Kidney (tissue), 14 donors: ENCODE results near the gene GIT1. TPM values are rescaled to one million over a fixed set of nuclear protein-coding genes. Genes with fewer than 3 reads are reported as not detected.

ENCODE experiments used
- DNase-seq, 5 donors: peaks; one replicate each; pipeline ENCODE4 v3.0.0-alpha.2; 2013 to 2020
- FAIRE-seq: peaks from 2 replicates; lab custom pipeline; 2012; peaks lifted over from hg19 to GRCh38; lab: Jason Lieb, UNC
- H3K27ac ChIP-seq, 2 donors: one replicate each; pipeline ENCODE4 v1.7.0; 2013; ENCODE audit warnings: low read depth in 2 of 2, low read length in 2 of 2, inconsistent platforms in 1 of 2
- H3K27me3 ChIP-seq: one replicate; pipeline ENCODE4 v1.7.1; 2013; ENCODE audit warnings: low read length, inconsistent platforms; ENCODE audit not compliant: control insufficient read depth, insufficient read depth
- H3K36me3 ChIP-seq, 3 donors: one replicate each; pipeline versions ENCODE4 v1.7.0 to v1.7.1; 2013; ENCODE audit warnings: low read length in 3 of 3, control low read depth in 1 of 3, inconsistent platforms in 1 of 3; ENCODE audit not compliant: insufficient read depth in 3 of 3, control insufficient read depth in 2 of 3
- H3K4me1 ChIP-seq, 3 donors: one replicate each; pipeline versions ENCODE4 v1.7.0 to v1.7.1; 2013; ENCODE audit warnings: low read length in 3 of 3, inconsistent platforms in 1 of 3, low read depth in 1 of 3; ENCODE audit not compliant: control insufficient read depth in 2 of 3, insufficient read depth in 2 of 3
- H3K4me3 ChIP-seq, 3 donors: one replicate each; pipeline versions ENCODE4 v1.7.0 to v1.8.1; 2013; ENCODE audit warnings: low read length in 3 of 3, control low read depth in 1 of 3, inconsistent platforms in 1 of 3
- H3K9ac ChIP-seq, 3 donors: one replicate each; pipeline versions ENCODE4 v1.7.0 to v1.7.1; 2013; ENCODE audit warnings: low read length in 3 of 3, control low read depth in 1 of 3, inconsistent platforms in 1 of 3
- H3K9me3 ChIP-seq, 3 donors: one replicate each; pipeline versions ENCODE4 v1.7.0 to v1.7.1; 2013; ENCODE audit warnings: low read length in 3 of 3, control low read depth in 1 of 3, inconsistent platforms in 1 of 3; ENCODE audit not compliant: control insufficient read depth in 2 of 3, insufficient read depth in 1 of 3
- intact Hi-C: fragments of 100-400 bp; cut with DNase I; formaldehyde crosslinking; loops from one replicate; pipeline ENCODE4 v1.11.1; 2022
- polyA plus RNA-seq: library from polyadenylated mRNA; stranded (reverse); fragments of 350-450 nt; fragmentation: Illumina TruSeq; extraction: RNeasy Lipid Tissue Mini Kit (QIAGEN cat#74804); gene quantifications from one replicate; pipeline ENCODE4 v1.2.3, GENCODE V29; 2014; ENCODE audit warnings: low read depth, low replicate concordance; ENCODE audit not compliant: insufficient read depth
- total RNA-seq: library from RNA; stranded (reverse); fragmentation: NEBNext Ultra II Directional; extraction: Animal tissue kit (Norgen Biotek cat#: 25700); gene quantifications from one replicate; pipeline ENCODE4 v1.2.1, GENCODE V29; 2021
- TF ChIP-seq, protein P1 (sequence below): IDR thresholded peaks from 3 replicates; pipeline ENCODE4 v1.5.1; 2012; ENCODE audit warnings: mild to moderate bottlenecking, moderate library complexity, borderline replicate concordance; ENCODE audit not compliant: insufficient read depth; ENCODE audit errors: extremely low read depth
- donor health status: control.
- donor health status: control.
- donor health status: control.
- donor health status: control.
- donor health status: control.
- donor health status: DM: yes; HTN: yes; CAD: no.
- donor health status: Normal renal cell carcinoma (clear cell type).

The GIT1 gene
- total and polyA plus RNA-seq, 2 donors from 2014 or later, result 21.4 to 41.9 TPM

DNA sequence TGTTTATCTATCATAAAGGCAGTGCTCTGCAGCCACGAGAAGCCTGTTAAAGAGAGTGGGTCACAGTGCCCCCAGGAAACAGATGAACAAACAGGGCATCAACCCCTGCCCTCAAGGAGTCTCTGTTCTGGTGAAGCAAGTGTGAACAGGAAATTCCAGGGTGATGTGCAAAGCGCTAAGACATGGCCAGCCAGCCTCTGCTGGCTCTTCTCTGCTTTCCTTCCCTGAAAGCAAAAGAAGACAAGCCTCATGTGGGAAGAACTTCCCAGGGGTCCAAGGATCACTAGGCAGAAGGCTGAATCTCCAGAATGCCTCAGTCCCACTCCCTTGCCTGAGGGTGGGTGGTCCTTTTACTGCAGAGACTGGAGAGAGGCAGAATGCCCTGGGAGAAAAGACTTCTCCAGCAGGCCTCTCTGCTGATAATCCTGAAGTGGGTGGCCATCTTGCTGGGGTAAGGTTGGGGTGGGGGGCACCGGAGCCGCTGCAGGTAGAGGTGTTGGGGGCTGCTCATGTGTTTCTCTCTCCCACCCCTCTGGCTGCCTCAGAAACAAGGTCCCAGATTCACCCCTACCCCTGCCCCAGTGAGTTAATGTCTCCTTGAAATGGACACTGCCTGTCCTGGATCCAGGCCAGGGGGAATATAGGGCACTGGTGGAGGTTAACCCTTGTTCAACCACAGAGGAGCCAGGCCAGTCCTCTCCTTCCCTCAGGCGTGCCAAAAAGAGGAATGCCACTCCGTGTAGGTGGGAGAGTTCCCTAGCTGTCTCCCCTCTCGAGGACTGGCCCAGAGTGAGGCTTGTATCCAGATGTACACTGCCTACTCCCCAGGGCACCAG, 5.9 kb upstream of the GIT1 start:
- peak in 2 of 5 donors; percentile 44 to 51 for DNase-seq
- intact Hi-C loops, result no loop called here
- H3K4me3 ChIP-seq, result no peak overlapping the region
- H3K36me3 ChIP-seq, result no peaks in the 10 kb centered on the region
- no peaks in the 10 kb centered on the region for H3K27me3 ChIP-seq
- peaks cover 0 to 25% (median 11%) of the 10 kb centered on the region in 3 donors for H3K4me1 ChIP-seq
- no peaks in the 10 kb centered on the region for H3K9me3 ChIP-seq
- no peak for FAIRE-seq
- TF ChIP-seq, protein P1, sequence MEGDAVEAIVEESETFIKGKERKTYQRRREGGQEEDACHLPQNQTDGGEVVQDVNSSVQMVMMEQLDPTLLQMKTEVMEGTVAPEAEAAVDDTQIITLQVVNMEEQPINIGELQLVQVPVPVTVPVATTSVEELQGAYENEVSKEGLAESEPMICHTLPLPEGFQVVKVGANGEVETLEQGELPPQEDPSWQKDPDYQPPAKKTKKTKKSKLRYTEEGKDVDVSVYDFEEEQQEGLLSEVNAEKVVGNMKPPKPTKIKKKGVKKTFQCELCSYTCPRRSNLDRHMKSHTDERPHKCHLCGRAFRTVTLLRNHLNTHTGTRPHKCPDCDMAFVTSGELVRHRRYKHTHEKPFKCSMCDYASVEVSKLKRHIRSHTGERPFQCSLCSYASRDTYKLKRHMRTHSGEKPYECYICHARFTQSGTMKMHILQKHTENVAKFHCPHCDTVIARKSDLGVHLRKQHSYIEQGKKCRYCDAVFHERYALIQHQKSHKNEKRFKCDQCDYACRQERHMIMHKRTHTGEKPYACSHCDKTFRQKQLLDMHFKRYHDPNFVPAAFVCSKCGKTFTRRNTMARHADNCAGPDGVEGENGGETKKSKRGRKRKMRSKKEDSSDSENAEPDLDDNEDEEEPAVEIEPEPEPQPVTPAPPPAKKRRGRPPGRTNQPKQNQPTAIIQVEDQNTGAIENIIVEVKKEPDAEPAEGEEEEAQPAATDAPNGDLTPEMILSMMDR, result no peak
- no peak overlapping the region for H3K27ac ChIP-seq
- no peak overlapping the region for H3K9ac ChIP-seq

DNA sequence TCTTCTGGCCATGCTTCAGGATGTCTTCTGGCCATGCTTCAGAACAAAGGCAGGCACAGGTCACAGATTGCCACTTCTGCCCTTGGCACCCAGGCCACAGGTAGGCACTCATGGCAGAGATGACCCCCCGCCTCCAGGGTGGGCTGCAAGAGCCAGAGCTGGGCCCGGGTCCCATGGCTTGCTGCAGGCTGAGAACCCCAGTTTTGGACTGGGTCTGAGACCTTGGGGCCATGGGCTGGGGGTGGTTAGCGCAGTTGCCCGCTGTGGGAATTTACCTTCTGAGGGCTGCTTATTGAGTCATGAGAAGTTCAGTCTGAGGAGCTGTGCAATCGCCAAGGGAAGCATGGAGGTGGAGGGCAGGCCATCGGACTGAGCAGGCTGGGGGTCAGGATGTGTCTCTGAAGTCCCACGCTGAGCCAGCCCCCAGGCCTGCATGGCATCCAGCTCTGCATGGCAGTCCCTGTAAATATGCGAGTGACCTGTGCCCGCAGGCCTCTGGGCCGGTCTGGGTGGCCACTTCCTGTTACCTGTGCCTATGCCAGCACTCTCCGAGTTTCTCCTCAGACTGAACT, 5.2 kb upstream of the GIT1 start:
- H3K27ac ChIP-seq, result no peak overlapping the region

DNA sequence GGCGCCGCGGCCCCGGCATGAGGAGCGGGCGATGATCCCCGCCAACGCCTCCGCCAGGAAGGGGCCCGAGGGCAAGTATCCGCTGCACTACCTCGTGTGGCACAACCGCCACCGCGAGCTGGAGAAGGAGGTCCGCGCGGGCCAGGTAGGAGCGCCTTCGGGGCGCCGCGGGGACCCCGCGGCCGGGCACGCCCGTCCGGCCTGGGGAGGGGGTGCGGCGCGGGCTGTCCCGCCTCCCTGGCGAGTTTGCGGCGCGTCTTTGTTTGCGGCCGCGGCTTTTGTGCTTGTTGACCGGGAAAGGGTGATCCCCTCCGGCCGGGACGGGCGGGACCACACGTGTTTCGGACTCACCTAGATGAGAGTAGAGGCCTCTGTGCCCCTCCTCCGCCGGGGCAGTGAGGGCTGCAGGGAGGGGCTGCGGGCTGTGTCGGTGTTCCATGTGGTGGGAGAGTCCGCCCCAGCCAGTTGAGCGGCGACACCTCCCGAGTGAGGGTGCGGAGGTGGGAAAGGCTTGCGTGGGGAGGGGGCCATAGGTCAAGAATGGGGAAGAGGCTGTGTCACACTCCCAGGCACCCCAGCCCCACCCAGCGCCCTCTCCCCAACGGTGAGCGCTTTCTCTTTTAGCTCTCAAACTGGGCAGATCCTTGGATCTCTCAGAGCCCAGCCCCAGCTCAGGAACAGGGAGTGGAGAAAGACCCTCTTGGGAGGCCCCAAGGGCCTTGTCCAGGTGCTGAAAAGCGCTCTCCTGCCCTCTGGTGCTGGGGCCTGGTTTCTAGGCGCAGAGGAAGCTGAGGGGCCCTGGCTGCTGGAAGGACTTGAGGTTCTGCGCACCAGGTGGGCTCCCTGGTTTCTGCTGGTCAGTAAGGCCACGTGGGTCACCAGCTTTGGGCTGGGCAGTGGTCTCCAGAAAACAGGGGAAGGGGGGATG, 4.4 kb upstream of the GIT1 start:
- H3K4me1 ChIP-seq, result peaks cover 0 to 31% (median 16%) of the 10 kb centered on the region in 3 donors
- H3K9me3 ChIP-seq, result no peaks in the 10 kb centered on the region
- intact Hi-C loops, result no loop called here
- no peaks in the 10 kb centered on the region for H3K27me3 ChIP-seq
- TF ChIP-seq, protein P1, result no peak
- no peak overlapping the region for H3K27ac ChIP-seq
- H3K4me3 ChIP-seq, result peak overlapping the region in 2 of 3 donors; percentile 32 to 49
- DNase-seq (peak in 4 of 5 donors; percentile 66 to 79 (median 76)), FAIRE-seq (no peak)
- peak overlapping the region in 1 of 3 donors; percentile 31 for H3K9ac ChIP-seq
- H3K36me3 ChIP-seq, result no peaks in the 10 kb centered on the region

More for the DNA sequence above, 5.2 kb upstream of the GIT1 start:
- Histone ChIP-seq H3K9ac (no peak overlapping the region), H3K4me1 (peaks cover 0 to 31% (median 16%) of the 10 kb centered on the region in 3 donors), H3K4me3 (no peak overlapping the region), H3K27me3 (no peaks in the 10 kb centered on the region), H3K36me3 (no peaks in the 10 kb centered on the region), H3K9me3 (no peaks in the 10 kb centered on the region)
- DNase-seq (no peak), FAIRE-seq (no peak)
- TF ChIP-seq, protein P1, result no peak
- intact Hi-C loops, result no loop called here
